AG09319 (cell line): ENCODE data around the gene BCKDHA.
"Not testable (repeated sequence)": the region's sequence is repeated elsewhere in the genome, so short reads cannot be mapped to it uniquely, and the experiment has no call there.

ENCODE experiments used
- DNase-seq: peaks from one replicate; pipeline ENCODE4 v3.0.0-alpha.2; 2010; ENCODE audit warnings: low read depth; ENCODE audit errors: extremely low read depth
- TF ChIP-seq, protein P1 (sequence below): IDR thresholded peaks from 2 replicates; pipeline ENCODE4 v1.5.1; 2011; ENCODE audit warnings: low read depth, mild to moderate bottlenecking, inconsistent platforms, low read length, moderate library complexity

Gene BCKDHA

DNA sequence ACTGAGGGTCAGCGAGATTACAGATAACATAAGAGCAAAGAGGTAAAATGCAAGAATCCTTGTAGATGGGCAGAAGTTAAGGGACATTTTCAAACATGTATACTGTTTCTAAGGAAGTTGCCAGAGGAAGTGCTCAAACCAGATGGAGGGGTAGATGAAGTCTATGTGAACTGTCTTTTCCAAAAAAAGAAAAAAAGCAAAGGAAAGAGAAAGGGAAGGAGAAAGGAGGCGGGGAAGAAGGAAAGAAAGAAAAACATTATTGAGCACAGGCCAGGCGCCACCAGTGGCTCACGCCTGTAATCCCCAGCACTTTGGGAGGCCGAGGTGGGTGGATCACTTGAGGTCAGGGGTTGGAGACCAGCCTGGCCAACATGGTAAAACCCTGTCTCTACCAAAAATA, 36.8 kb downstream of the BCKDHA start:
- DNase-seq: no peak
- TF ChIP-seq, protein P1, sequence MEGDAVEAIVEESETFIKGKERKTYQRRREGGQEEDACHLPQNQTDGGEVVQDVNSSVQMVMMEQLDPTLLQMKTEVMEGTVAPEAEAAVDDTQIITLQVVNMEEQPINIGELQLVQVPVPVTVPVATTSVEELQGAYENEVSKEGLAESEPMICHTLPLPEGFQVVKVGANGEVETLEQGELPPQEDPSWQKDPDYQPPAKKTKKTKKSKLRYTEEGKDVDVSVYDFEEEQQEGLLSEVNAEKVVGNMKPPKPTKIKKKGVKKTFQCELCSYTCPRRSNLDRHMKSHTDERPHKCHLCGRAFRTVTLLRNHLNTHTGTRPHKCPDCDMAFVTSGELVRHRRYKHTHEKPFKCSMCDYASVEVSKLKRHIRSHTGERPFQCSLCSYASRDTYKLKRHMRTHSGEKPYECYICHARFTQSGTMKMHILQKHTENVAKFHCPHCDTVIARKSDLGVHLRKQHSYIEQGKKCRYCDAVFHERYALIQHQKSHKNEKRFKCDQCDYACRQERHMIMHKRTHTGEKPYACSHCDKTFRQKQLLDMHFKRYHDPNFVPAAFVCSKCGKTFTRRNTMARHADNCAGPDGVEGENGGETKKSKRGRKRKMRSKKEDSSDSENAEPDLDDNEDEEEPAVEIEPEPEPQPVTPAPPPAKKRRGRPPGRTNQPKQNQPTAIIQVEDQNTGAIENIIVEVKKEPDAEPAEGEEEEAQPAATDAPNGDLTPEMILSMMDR: no peak

DNA sequence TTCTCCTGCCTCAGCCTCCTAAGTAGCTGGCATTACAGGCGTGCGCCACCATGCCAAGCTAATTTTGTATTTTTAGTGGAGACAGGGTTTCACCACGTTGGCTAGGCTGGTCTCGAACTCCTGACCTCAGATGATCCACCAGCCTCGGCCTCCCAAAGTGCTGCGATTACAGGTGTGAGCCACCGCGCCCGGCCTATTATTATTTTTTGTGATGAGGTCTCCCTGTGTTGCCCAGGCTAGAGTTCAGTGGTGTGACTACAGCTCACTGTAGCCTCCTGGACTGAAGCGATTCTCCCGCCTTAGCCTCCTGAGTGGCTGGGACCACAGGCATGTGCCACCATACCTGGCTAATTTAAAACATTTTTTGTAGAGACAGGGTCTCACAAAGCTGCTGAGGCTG, 37.8 kb downstream of the BCKDHA start:
- DNase-seq: not testable (repeated sequence)

DNA sequence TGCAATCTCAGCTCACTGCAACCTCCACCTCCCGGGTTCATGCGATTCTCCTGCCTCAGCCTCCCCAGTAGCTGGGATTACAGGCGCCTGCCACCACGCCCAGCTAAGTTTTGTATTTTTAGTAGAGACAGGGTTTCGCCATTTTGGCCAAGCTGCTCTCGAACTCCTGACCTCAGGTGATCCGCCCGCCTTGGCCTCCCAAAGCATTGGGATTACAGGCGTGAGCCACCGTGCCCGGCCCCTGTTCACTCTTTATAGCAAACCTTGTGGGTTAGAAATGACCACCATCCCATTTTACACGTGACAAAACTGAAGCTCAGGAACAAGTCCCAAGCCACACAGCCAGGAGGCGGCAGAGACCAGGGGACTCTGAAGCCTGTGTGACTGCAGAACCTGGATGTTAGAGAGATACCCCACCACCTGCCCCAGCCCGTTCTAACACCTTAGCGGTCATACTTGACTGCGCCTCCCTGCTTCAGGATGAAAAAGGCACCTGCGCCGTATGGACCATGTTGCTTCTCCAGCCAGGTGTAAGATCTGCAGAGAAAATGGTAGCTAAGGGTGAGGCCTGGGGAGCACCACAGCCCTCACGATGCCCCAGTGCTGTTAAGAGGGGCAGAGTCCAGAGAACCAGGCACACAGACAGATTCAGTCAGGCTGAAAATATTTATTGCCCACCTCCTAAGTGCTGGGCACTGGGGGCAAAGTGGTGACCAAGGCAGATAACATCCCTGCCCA, 38.5 kb downstream of the BCKDHA start:
- TF ChIP-seq, protein P1: no peak

DNA sequence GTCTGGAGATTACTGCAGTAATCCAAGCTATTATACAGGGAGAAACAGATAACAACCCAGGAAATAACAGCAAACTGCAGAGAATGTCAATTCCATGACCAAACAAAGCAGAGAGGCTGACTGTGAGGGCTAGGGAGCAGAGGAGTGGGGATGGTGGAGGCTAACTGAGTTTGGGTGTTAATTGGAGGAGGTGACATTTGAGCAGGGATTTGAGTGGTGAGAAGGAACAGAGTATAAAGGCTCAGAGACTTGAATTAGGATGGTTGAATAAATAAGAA, 39.0 kb downstream of the BCKDHA start:
- no peak for DNase-seq
- TF ChIP-seq, protein P1: no peak

More for the DNA sequence above, 38.5 kb downstream of the BCKDHA start:
- DNase-seq: no peak

DNA sequence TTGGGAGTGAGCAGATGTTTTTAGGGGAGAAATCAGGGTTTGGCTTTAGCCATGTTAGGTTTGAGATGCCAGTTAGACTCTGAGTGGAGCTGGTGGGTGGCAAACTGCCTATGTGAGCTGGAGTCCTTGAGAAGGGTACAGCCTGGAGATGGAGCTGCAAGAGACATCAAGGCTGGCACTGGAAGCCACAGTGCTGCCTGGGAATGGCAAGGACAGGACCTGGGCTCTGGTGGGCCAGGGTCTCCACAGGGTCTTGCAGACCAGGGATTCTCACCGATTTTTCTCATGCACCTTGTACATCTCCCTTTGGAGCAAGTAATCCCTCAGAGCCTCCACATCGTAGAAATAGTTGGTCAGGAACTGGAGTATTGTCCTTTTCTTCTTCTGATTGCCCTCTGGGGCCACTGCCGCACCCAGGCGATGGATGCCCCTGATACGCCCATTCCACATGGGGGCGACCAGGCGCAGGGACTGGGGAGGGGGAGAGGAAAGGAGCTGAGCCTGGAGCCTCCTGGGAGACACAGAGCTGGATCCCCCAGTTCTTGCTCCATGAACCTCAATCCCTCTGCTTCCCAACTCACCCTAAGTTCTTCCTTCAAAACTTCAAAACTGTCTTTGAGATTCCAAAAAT, 40.4 kb downstream of the BCKDHA start:
- DNase-seq: no peak
- TF ChIP-seq, protein P1: no peak

DNA sequence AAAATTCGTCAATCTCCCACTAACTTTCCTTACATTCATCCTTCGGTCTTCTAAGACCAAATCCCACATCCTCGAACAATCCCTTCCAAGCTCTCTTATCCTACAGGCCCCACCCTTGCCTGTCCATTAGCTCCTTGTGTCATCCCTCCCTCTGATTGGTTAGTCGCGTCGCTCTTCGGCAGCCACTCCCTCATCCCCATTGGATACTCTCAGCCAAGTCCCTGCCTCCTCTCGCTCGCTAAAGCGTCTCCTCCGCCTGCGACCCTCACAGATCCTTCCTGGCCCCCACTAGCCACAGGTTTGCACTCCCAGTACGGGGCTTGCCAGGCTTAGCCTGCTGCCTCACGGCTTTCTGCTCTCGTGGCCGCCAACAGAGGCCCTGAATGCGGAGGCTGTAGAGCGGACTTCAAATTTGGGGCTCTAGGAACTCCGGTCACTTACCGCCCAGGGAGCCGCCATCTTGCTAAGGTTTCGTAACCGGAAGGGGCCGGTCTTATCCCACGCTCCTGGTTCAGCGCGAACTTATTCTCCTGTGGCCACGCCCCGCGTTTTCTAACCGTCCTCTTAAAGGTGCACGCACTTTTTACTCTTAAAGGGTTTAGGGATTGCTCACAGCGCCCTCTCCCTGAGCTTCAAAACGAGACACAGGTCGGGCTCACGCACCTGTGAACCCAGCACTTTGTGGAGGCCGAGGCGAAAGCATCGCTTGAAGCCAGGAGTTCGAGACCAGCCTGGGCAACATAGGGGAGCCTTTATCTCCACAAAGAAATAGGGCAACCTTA, 42.0 kb downstream of the BCKDHA start, which contains the start of gene DMAC2:
TSS of gene DMAC2 (minus strand) at position 472 of the 782 bp plus-strand sequence. CDS start at position 459, 13 bp downstream.
- peak; percentile 88 for DNase-seq
- TF ChIP-seq, protein P1: peak; percentile 46

DNA sequence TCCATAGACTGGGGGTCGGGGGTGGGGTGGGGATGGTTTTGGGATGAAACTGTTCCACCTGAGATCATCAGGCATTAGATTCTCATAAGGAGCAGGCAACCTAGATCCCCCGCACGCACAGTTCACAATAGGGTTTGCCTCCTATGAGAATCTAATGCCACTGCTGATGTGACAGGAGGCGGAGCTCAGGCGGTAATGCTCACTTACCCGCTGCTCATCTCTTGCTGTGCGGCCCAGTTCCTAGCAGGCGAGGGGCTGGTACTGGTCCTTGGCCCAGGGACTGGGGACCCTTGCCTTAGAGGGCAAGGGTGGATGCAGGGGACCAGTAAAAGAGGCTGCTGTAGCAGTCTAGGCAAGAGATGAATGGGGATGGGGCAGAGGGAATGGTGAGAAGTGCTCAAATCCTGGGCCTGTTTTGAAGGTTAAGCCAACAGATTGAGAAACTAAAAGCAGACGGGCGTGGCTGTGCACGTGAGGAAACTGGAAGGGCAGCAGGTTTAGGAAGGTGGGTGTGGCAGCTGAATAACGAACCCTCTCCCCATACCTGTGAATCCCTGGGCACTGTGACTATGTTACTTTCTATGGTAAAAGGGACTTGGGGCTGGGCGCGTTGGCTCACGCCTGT, 43.8 kb downstream of the BCKDHA start:
- DNase-seq: no peak

More for the DNA sequence above, 43.8 kb downstream of the BCKDHA start:
- TF ChIP-seq, protein P1: no peak
